Mesendoderm (in vitro differentiated cells): Measurements from ENCODE around the gene NISCH.

Source experiments
- DNase-seq: peaks from one replicate; pipeline ENCODE4 v3.0.0; 2013
- H2AK5ac ChIP-seq: 2 replicates; pipeline ENCODE4 v1.6.1; 2013; ENCODE audit warnings: low read length, inconsistent platforms
- H2BK120ac ChIP-seq: 2 replicates; pipeline ENCODE4 v1.6.1; 2013; ENCODE audit warnings: low read depth, mild to moderate bottlenecking, low read length, moderate library complexity, mixed read lengths
- H2BK15ac ChIP-seq: replicated peaks from 2 replicates; pipeline ENCODE4 v1.6.1; 2013; ENCODE audit warnings: low read depth, mild to moderate bottlenecking, moderate library complexity
- H2BK5ac ChIP-seq: 2 replicates; pipeline ENCODE4 v1.6.1; 2013; ENCODE audit warnings: low read length, inconsistent platforms
- H3K18ac ChIP-seq: 2 replicates; pipeline ENCODE4 v1.6.1; 2013; ENCODE audit warnings: mild to moderate bottlenecking, low read length, mixed read lengths
- H3K23ac ChIP-seq: one replicate; pipeline ENCODE4 v1.6.1; 2013; ENCODE audit warnings: low read length
- H3K27ac ChIP-seq: 2 replicates; pipeline ENCODE4 v1.5.1; 2013; ENCODE audit warnings: low read depth, mild to moderate bottlenecking, inconsistent platforms, low read length, moderate library complexity
- H3K27me3 ChIP-seq: 2 replicates; pipeline ENCODE4 v1.6.1; 2013; ENCODE audit warnings: low read length, control low read depth, mild to moderate bottlenecking, inconsistent platforms; ENCODE audit not compliant: insufficient read depth, poor library complexity
- H3K36me3 ChIP-seq: 2 replicates; pipeline ENCODE4 v1.6.1; 2013; ENCODE audit warnings: low read length, inconsistent platforms; ENCODE audit not compliant: control insufficient read depth, insufficient read depth
- H3K4ac ChIP-seq: one replicate; pipeline ENCODE4 v1.6.1; 2013; ENCODE audit warnings: low read depth, mild to moderate bottlenecking, low read length, moderate library complexity
- H3K4me1 ChIP-seq: 2 replicates; pipeline ENCODE4 v1.6.1; 2013; ENCODE audit warnings: low read depth, low read length, inconsistent platforms; ENCODE audit not compliant: control insufficient read depth
- H3K4me2 ChIP-seq: 2 replicates; pipeline ENCODE4 v1.6.1; 2013; ENCODE audit warnings: low read length
- H3K4me3 ChIP-seq: 2 replicates; pipeline ENCODE4 v1.5.1; 2013; ENCODE audit warnings: mild to moderate bottlenecking, low read length
- H3K56ac ChIP-seq: one replicate; pipeline ENCODE4 v1.6.1; 2013; ENCODE audit warnings: low read length
- H3K79me1 ChIP-seq: 2 replicates; pipeline ENCODE4 v1.6.1; 2013; ENCODE audit warnings: low read length, inconsistent platforms
- H3K79me2 ChIP-seq: 2 replicates; pipeline ENCODE4 v1.6.1; 2013; ENCODE audit warnings: mild to moderate bottlenecking, low read length; ENCODE audit not compliant: control insufficient read depth, insufficient read depth
- H3K9ac ChIP-seq: 2 replicates; pipeline ENCODE4 v1.6.1; 2013; ENCODE audit warnings: low read length, inconsistent platforms
- H4K5ac ChIP-seq: one replicate; pipeline ENCODE4 v1.6.1; 2013; ENCODE audit warnings: low read length
- H4K8ac ChIP-seq: one replicate; pipeline ENCODE4 v1.6.1; 2013; ENCODE audit warnings: low read depth, mild to moderate bottlenecking, control low read depth, low read length, moderate library complexity
- WGBS: extraction: QIAGEN DNeasy Blood & Tissue Kit; methylation state at CpG from one replicate; pipeline ENCODE4 v1.1.7; 2013; ENCODE audit warnings: low lambda C conversion rate, missing lambda C conversion rate; ENCODE audit not compliant: insufficient coverage; ENCODE audit errors: extremely low coverage; 5-methylcytosine and 5-hydroxymethylcytosine counted together

The NISCH gene

DNA sequence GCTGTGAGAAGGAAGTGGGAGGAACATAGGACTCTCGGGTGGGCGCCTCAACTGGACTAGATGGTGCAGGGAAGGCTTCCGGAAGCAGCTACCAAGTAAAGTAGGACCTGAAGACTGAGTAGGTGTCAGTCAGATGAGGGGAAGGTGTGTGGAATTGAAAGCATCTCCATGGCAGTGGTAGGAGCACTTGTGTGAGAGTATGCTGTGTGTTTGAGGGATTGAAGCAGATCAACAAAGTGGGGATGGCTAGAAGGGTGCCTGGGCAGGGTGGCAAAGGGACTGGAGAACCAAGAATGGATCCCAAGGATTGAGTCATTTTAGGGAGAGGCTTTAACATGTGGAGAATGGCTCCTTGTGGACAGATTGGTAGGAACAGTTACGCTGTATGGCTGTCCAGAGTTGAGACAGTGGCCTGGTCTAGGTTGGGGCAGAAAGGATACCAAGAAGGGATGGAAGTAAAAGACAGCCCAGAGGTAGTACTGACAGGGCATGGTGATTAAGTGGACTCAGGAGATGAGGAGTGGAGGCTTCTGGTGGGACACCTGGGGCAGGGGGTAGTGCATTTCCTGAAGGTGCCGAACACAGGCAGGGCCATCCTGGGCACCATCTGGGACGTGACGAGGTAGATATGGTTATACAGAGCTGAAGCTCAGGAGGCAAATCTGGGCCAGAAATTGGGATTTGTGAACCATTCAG, 82.5 kb downstream of the NISCH start:
- Histone ChIP-seq H3K27me3 (no peaks in the 10 kb centered on the region), H2BK5ac (peak overlapping the region; percentile 40), H3K36me3 (no peaks in the 10 kb centered on the region), H3K4me1 (peaks cover 15% of the 10 kb centered on the region), H3K4ac (no peak overlapping the region), H3K18ac (no peak overlapping the region), H3K79me1 (peaks cover 23% of the 10 kb centered on the region), H3K23ac (peak overlapping the region; percentile 66), H4K5ac (no peak overlapping the region), H2BK15ac (no peak overlapping the region), H3K27ac (no peak overlapping the region), H4K8ac (no peak overlapping the region), H2BK120ac (no peak overlapping the region), H3K4me2 (peak overlapping the region; percentile 89), H3K9ac (peak overlapping the region; percentile 97), H3K56ac (peak overlapping the region; percentile 95), H2AK5ac (peak overlapping the region; percentile 72), H3K4me3 (peak overlapping the region; percentile 26), H3K79me2 (peaks cover 29% of the 10 kb centered on the region)
- WGBS = no CpG with 5 or more reads among the region's 7 CpGs
- DNase-seq = no peak

DNA sequence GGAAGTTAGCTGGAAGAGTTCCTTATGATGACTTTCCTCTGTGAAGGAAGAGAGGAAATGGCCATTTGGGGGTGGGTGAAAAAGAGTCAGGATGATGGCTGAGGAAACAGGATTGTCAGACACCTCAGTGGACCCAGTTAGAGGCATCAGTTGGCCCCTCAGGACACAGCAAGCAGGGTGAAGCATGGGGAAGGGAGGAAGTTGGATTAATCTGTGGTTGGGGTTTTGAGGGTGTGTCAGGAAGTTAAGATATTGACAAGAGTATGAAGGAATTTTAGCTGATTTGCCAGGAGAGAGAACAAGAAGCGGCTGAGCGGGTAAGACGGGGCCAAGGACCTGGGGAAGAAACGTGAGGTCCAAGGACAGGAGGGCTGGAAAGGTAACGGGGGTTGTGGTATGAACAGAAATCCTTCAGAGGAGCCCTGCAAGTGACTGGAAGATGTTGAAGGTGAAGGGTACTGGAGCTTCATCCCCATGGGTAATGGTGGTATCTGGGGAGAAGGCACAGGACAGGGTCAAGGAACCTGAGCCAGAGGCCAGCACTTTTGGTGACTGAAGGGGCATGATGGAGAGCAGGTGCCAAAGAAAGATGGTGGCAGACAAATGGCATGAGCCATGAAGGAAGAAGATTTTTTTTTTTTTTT, 83.7 kb downstream of the NISCH start:
- no peaks in the 10 kb centered on the region for H3K27me3 ChIP-seq
- no peak overlapping the region for H3K4me3 ChIP-seq
- H3K27ac ChIP-seq = no peak overlapping the region
- H2BK15ac ChIP-seq = no peak overlapping the region
- H3K18ac ChIP-seq = no peak overlapping the region
- peaks cover 26% of the 10 kb centered on the region for H3K79me2 ChIP-seq
- H3K4me2 ChIP-seq = no peak overlapping the region
- H4K8ac ChIP-seq = no peak overlapping the region
- no peak overlapping the region for H3K9ac ChIP-seq
- WGBS = no CpG with 5 or more reads among the region's 5 CpGs
- no peaks in the 10 kb centered on the region for H3K36me3 ChIP-seq
- no peak overlapping the region for H2BK120ac ChIP-seq
- no peak overlapping the region for H3K4ac ChIP-seq
- no peak overlapping the region for H2AK5ac ChIP-seq
- H3K56ac ChIP-seq = no peak overlapping the region
- no peak for DNase-seq
- peaks cover 21% of the 10 kb centered on the region for H3K79me1 ChIP-seq
- no peak overlapping the region for H2BK5ac ChIP-seq
- no peak overlapping the region for H4K5ac ChIP-seq
- no peak overlapping the region for H3K23ac ChIP-seq
- H3K4me1 ChIP-seq = peaks cover 15% of the 10 kb centered on the region

DNA sequence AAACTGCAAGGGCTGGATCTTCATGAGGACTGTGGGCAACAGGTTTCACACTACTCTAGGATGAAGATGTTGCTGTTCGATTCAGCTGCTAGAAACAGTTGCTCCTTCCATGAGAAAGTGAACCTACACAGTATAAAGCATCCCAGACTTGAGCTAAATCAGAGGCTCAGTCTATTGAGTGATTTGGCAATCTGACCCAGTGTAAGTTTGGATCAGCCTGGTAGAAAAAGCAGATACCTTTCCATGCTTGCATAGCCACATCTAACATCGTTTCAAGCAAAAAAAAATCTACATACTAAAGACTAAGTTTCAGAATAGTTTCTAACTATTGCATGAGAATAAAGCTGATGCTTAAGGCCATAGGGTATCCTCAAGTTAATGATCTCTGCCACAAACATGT, 85.6 kb downstream of the NISCH start:
- Histone ChIP-seq H3K4me3 (no peak overlapping the region), H3K56ac (no peak overlapping the region), H3K4ac (no peak overlapping the region), H3K23ac (no peak overlapping the region), H3K4me1 (peaks cover 11% of the 10 kb centered on the region), H3K27me3 (no peaks in the 10 kb centered on the region), H2BK120ac (no peak overlapping the region), H3K18ac (no peak overlapping the region), H2BK15ac (no peak overlapping the region), H3K79me2 (peaks cover 26% of the 10 kb centered on the region), H3K27ac (no peak overlapping the region), H3K79me1 (peaks cover 21% of the 10 kb centered on the region), H2AK5ac (no peak overlapping the region), H3K4me2 (no peak overlapping the region), H3K36me3 (no peaks in the 10 kb centered on the region), H2BK5ac (no peak overlapping the region), H3K9ac (no peak overlapping the region), H4K5ac (no peak overlapping the region), H4K8ac (no peak overlapping the region)
- DNase-seq = no peak
- no CpG with 5 or more reads among the region's 2 CpGs for whole genome bisulfite sequencing
